ENCODE results near the gene HOXA13.

The HOXA13 gene

DNA sequence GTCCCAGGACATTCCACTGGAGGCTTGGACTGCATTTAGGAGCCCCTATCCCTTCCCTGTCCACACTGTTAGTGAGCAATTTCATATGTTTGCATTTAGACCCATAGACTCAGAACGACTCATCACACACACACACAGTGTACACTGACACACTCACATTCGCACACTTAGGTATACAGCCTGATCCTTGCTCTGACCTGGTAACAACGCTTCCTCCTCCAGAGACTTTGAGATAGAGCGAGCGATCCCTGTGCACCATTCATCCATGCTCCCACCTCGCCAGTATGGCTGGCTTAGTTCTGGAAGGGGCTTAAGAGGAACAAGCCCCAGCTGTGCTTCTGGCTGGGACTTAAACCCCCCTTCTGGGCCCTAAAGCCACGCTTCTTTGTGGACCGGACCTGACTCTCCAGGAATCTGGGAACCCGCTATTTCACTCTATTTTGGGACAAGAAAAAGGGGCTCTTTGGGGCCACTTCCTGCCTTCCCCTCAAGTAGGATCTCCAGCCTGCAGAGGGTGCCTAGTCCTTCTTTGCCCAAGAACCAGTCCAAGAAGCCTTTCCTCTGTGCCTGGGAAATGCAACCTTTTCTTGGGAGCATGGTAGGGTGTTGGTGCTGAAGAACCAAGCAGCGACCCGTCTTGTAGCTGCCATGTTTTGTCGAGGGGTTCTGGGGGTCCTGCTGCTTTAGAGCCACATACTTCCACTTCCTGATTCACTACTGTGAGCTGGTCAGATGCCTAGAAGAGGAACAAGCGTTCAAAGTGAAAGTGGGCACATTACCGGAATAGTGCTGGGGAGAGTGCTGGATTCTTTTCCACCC lies 1.1 kb upstream of the HOXA13 start:
- TF ChIP-seq, protein P1, sequence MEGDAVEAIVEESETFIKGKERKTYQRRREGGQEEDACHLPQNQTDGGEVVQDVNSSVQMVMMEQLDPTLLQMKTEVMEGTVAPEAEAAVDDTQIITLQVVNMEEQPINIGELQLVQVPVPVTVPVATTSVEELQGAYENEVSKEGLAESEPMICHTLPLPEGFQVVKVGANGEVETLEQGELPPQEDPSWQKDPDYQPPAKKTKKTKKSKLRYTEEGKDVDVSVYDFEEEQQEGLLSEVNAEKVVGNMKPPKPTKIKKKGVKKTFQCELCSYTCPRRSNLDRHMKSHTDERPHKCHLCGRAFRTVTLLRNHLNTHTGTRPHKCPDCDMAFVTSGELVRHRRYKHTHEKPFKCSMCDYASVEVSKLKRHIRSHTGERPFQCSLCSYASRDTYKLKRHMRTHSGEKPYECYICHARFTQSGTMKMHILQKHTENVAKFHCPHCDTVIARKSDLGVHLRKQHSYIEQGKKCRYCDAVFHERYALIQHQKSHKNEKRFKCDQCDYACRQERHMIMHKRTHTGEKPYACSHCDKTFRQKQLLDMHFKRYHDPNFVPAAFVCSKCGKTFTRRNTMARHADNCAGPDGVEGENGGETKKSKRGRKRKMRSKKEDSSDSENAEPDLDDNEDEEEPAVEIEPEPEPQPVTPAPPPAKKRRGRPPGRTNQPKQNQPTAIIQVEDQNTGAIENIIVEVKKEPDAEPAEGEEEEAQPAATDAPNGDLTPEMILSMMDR (conservative IDR thresholded peaks at IDR 0.05; ENCODE audit: low read depth, low read length): no peak
- DNase-seq (ENCODE audit: low read depth): no peak
- no peak overlapping the region for H3K4me3 ChIP-seq (ENCODE audit: low read depth, low read length)

- no peak overlapping the region for H3K4me3 ChIP-seq (ENCODE audit: low read depth, low read length)
- DNase-seq (ENCODE audit: low read depth): peak; percentile 5
- TF ChIP-seq, protein P1 (conservative IDR thresholded peaks at IDR 0.05; ENCODE audit: low read depth, low read length): no peak
Observed at GRCh38 chr7:27198871-27199801, 755 bp downstream of the HOXA13 start.

- no peak for DNase-seq (ENCODE audit: low read depth)
- H3K4me3 ChIP-seq (ENCODE audit: low read depth, low read length): no peak overlapping the region
- TF ChIP-seq, protein P1 (conservative IDR thresholded peaks at IDR 0.05; ENCODE audit: low read depth, low read length): no peak
Observed at GRCh38 chr7:27198138-27198841, 1.6 kb downstream of the HOXA13 start.

DNA sequence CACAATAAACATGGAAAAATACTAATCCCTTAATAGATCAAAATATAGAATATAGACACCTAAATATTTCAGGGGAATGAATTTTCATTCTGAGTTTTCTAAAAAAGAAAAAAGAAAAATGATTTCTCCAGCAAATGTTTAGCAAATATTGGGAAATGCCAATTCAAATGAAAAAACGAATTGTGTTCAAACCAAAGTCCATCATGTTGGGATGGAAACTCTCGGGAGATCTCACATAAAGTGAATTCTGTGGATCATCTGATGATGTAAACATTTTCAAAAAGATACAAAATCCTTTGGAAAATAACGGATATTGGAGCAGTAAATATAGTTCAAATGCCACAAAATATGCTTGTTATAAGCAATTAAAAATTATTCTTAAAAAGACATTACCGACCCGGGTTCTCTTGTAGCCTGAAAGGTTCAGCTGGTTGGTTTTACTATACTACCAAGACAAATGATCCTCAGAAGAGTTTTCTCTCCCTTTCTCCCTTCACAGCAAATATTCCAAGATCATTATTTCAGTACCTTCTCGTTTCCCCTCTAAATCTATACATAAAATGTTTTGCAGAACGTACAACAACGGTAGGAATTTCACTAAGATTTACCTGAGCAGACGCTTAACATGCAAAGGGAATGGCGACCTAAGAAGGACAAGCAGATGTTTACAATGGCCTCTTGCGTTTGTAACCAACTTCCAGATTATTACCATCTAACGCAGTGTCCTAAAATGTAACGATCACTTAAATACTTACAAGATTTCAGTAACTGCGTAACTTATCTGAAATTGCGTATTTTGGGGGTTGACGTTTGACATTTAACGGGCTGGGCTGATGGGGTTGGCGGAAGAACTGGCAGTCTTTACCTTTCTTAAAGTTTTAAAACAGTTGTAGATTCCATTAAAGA lies 2.5 kb downstream of the HOXA13 start:
- H3K4me3 ChIP-seq (ENCODE audit: low read depth, low read length): no peak overlapping the region
- no peak for DNase-seq (ENCODE audit: low read depth)
- TF ChIP-seq, protein P1 (conservative IDR thresholded peaks at IDR 0.05; ENCODE audit: low read depth, low read length): no peak

DNA sequence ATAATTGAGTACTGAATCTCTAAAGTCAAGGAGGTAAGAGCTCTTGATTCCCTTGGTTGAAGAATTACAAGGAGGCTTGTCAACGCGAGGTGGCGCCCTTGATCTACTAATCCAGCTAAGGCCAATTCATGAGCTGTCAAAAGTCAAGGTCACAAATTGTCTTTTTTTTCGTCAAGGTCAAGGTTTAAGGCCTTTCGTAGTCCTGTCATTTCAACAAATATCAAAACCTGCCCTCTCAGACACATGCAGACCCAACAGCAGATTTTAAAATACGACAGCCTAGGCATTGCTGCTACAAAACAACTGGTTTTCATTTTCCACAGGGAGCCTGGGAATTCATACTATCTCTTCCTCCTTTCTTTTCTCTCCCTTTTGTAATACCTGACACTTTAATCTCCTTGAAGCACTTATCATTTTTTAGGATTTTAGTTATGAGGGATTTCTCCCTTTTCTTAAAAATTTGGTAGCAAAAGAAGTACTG lies 3.6 kb downstream of the HOXA13 start:
- H3K4me3 ChIP-seq (ENCODE audit: low read depth, low read length): no peak overlapping the region

More for the DNA sequence above, 3.6 kb downstream of the HOXA13 start:
- peak; percentile 84 for DNase-seq (ENCODE audit: low read depth)
- TF ChIP-seq, protein P1 (conservative IDR thresholded peaks at IDR 0.05; ENCODE audit: low read depth, low read length): peak; percentile 92
